ENCODE data around the gene EVL.

DNA sequence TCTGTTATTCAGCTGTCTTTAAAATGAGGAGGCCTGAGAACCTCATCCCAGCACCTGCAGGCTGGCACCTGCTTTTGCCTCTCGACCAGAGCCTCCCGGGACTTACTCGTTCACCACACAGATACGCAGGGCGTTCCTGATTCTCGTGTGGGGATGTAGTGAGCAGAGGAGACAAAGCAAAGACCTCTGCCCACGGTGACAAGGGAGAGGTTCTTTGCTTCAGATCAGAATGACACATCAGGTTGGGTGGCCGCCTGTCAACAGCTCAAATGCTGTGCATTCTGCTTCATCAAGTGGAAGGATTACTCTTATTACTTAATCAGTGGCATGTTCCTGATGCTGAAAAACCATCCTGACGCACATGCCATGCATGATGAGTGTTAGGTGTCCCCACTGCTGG lies 69.9 kb downstream of the EVL start:
- TF ChIP-seq, protein P1, sequence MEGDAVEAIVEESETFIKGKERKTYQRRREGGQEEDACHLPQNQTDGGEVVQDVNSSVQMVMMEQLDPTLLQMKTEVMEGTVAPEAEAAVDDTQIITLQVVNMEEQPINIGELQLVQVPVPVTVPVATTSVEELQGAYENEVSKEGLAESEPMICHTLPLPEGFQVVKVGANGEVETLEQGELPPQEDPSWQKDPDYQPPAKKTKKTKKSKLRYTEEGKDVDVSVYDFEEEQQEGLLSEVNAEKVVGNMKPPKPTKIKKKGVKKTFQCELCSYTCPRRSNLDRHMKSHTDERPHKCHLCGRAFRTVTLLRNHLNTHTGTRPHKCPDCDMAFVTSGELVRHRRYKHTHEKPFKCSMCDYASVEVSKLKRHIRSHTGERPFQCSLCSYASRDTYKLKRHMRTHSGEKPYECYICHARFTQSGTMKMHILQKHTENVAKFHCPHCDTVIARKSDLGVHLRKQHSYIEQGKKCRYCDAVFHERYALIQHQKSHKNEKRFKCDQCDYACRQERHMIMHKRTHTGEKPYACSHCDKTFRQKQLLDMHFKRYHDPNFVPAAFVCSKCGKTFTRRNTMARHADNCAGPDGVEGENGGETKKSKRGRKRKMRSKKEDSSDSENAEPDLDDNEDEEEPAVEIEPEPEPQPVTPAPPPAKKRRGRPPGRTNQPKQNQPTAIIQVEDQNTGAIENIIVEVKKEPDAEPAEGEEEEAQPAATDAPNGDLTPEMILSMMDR (IDR thresholded peaks at IDR 0.05) = no peak
- TF ChIP-seq POLR2A (IDR thresholded peaks at IDR 0.05) = no peak

Measured in testis (tissue), 2 donors.